K562 (cell line): ENCODE measurements around the gene GTF2H4. TPM values are rescaled to one million over a fixed set of nuclear protein-coding genes. Genes with fewer than 3 reads are reported as not detected.
A peak's percentile ranks its signal among the peaks of the same experiment; 100 is the strongest.

ENCODE experiments used
- ATAC-seq: fragments of 200-7000 bp; cut with Tn5 transposase; 3 replicates; pipeline ENCODE4 v1.9.1; 2020; ENCODE audit warnings: moderate library complexity
- BruUV-seq: library from RNA; stranded (reverse); fragments of 400-500 nt; replicated peaks from 2 replicates; lab custom pipeline; 2021; lab: Mats Ljungman, UMichigan
- CTCF ChIA-PET: fragments of 300-600 bp; formaldehyde crosslinking; extraction: SDS; loops from one replicate; lab custom pipeline; 2021; ENCODE audit warnings: low intra/inter-chr PET ratio; lab: Yijun Ruan, JAX
- POLR2A ChIA-PET: fragments of 300-600, 350-650 bp; sonication (Branson Sonifier 250); formaldehyde crosslinking; extraction: SDS; loops from one replicate; lab custom pipeline; 2021; ENCODE audit warnings: antibody characterized with exemption, inconsistent platforms; lab: Yijun Ruan, JAX
- DNase-seq, 4 experiments: peaks; one replicate each; pipeline versions ENCODE4 v3.0.0 to v3.0.0-alpha.2; 2011 to 2018; ENCODE audit warnings: low spot score in 3 of 4, mixed read lengths in 3 of 4; ENCODE audit errors: extremely low read depth in 1 of 4
- FAIRE-seq: peaks from 2 replicates; lab custom pipeline; 2011; peaks lifted over from hg19 to GRCh38; lab: Jason Lieb, UNC
- H2AFZ ChIP-seq: 2 replicates; pipeline ENCODE4 v1.6.0; 2011; ENCODE audit warnings: low read depth, low read length, control low read depth, inconsistent platforms
- H3K27ac ChIP-seq: fragments of 200-600 bp; 3 replicates; pipeline ENCODE4 v1.8.0; 2011; ENCODE audit warnings: low read depth, mild to moderate bottlenecking, control low read depth, inconsistent platforms, low read length, moderate library complexity, mixed read lengths; ENCODE audit errors: extremely low read depth
- H3K27me3 ChIP-seq, 2 experiments: fragments of 300-600 bp in 1 of 2; 2 replicates in 1 of 2; 3 replicates in 1 of 2; pipeline versions ENCODE4 v1.6.0 to v1.8.0; 2011; ENCODE audit warnings: inconsistent platforms in 2 of 2, low read length in 2 of 2, mild to moderate bottlenecking in 1 of 2, mixed read lengths in 1 of 2, moderate library complexity in 1 of 2; ENCODE audit not compliant: control insufficient read depth in 2 of 2, insufficient read depth in 2 of 2
- H3K36me3 ChIP-seq: fragments of 300-600 bp; 3 replicates; pipeline ENCODE4 v1.8.0; 2011; ENCODE audit warnings: mild to moderate bottlenecking, low read length, inconsistent platforms; ENCODE audit not compliant: control insufficient read depth, insufficient read depth
- H3K4me1 ChIP-seq, 2 experiments: fragments of 200-600 bp in 1 of 2; replicated peaks in 1 of 2; 2 replicates in 1 of 2; 3 replicates in 1 of 2; pipeline versions ENCODE4 v1.5.1 to v1.8.0; 2011; ENCODE audit warnings: inconsistent platforms in 2 of 2, low read length in 2 of 2, mild to moderate bottlenecking in 1 of 2, mixed read lengths in 1 of 2, moderate library complexity in 1 of 2; ENCODE audit not compliant: control insufficient read depth in 2 of 2, insufficient read depth in 2 of 2
- H3K4me2 ChIP-seq: 2 replicates; pipeline ENCODE4 v1.6.1; 2011; ENCODE audit warnings: low read length, control low read depth, inconsistent platforms, mixed read lengths; ENCODE audit not compliant: insufficient read depth
- H3K4me3 ChIP-seq: fragments of 200-600 bp; sonication (generic), shearing (Covaris generic); 2 replicates; pipeline ENCODE4 v1.5.1; 2016; ENCODE audit warnings: control low read depth, inconsistent platforms
- H3K79me2 ChIP-seq: fragments of 200-600 bp; 3 replicates; pipeline ENCODE4 v1.8.0; 2011; ENCODE audit warnings: low read length, inconsistent platforms; ENCODE audit not compliant: control insufficient read depth, insufficient read depth
- H3K9ac ChIP-seq, 2 experiments: 2 replicates each; pipeline versions ENCODE4 v1.6.0 to v1.6.1; 2011; ENCODE audit warnings: low read depth in 2 of 2, low read length in 2 of 2, control low read depth in 1 of 2, inconsistent platforms in 1 of 2, mild to moderate bottlenecking in 1 of 2, mixed read lengths in 1 of 2; ENCODE audit not compliant: insufficient read depth in 1 of 2
- H3K9me1 ChIP-seq: one replicate; pipeline ENCODE4 v1.6.0; 2011; ENCODE audit warnings: inconsistent platforms, mild to moderate bottlenecking, low read length, moderate library complexity; ENCODE audit not compliant: control insufficient read depth, insufficient read depth
- H3K9me3 ChIP-seq: replicated peaks from 2 replicates; pipeline ENCODE4 v1.5.1; 2011; ENCODE audit warnings: low read depth, low read length, inconsistent platforms; ENCODE audit not compliant: control insufficient read depth, insufficient read depth
- H4K20me1 ChIP-seq: replicated peaks from 2 replicates; pipeline ENCODE4 v1.6.1; 2011; ENCODE audit warnings: low read length, inconsistent platforms, mixed read lengths; ENCODE audit not compliant: control insufficient read depth, insufficient read depth
- FIP1L1 ChIP-seq: fragments of 200-400 bp; formaldehyde crosslinking; IDR thresholded peaks from 2 replicates; pipeline ENCODE4 v1.6.1; 2018; ENCODE audit warnings: mild to moderate bottlenecking, low read depth, low read length; ENCODE audit not compliant: poor library complexity, severe bottlenecking
- L3MBTL2 ChIP-seq: fragments of 450-650 bp; IDR thresholded peaks from 2 replicates; pipeline ENCODE4 v1.6.1; 2016; ENCODE audit warnings: mild to moderate bottlenecking, moderate library complexity
- NR2C1 ChIP-seq, 2 experiments: fragments of 450-650 bp; IDR thresholded peaks; 2 replicates each; pipeline ENCODE4 v1.6.1; 2017; ENCODE audit warnings: mild to moderate bottlenecking in 2 of 2, antibody characterized with exemption in 1 of 2, inconsistent platforms in 1 of 2, missing compliant biosample characterization in 1 of 2, missing genetic modification characterization in 1 of 2
- POLR3A ChIP-seq: IDR thresholded peaks from 2 replicates; pipeline ENCODE4 v1.6.1; 2011; ENCODE audit warnings: borderline replicate concordance, mild to moderate bottlenecking, moderate library complexity; ENCODE audit not compliant: insufficient read length, insufficient read depth; ENCODE audit errors: extremely low read depth
- RAD21 ChIP-seq, 2 experiments: fragments of 250-450 bp in 1 of 2; fragments of 450-650 bp in 1 of 2; sonication (Bioruptor Pico) in 1 of 2; formaldehyde crosslinking in 1 of 2; IDR thresholded peaks in 1 of 2; conservative IDR thresholded peaks in 1 of 2; 2 replicates each; pipeline versions ENCODE4 v1.4.0 to v1.8.0; 2020 to 2022; ENCODE audit warnings: mild to moderate bottlenecking in 2 of 2, moderate library complexity in 1 of 2
- WGBS: fragments of 100-300 bp; shearing (Covaris generic); methylation state at CpG from one replicate; pipeline ENCODE4 v1.1.6; 2016; ENCODE audit warnings: low coverage, mixed read lengths; ENCODE audit not compliant: insufficient coverage; ENCODE audit errors: missing lambda C conversion rate; 5-methylcytosine and 5-hydroxymethylcytosine counted together
- in situ Hi-C: fragments of 300-500 bp; cut with MboI; formaldehyde crosslinking; loops from 4 replicates; pipeline ENCODE4 v1.15.0; 2018; ENCODE audit warnings: inconsistent platforms, mixed read lengths
- intact Hi-C: fragments of 100-400 bp; cut with micrococcal nuclease; formaldehyde crosslinking; loops from 2 replicates; pipeline ENCODE4 v1.14.2; 2022
- polyA plus RNA-seq, 8 experiments: library from polyadenylated mRNA; depleted of rRNA in 4 of 8; stranded (reverse) in 5 of 8; unstranded in 3 of 8; fragments of >200 nt; fragmentation: Nextera tagmentation in 2 of 8; fragmentation: Illumina TruSeq in 1 of 8; extraction: Ambion mirVana in 2 of 8; extraction: Trizol in 1 of 8; gene quantifications; 2 replicates each; pipeline versions ENCODE4 v1.2.1 to v1.2.3, GENCODE V29; 2011 to 2014; ENCODE audit warnings: inconsistent platforms in 1 of 8, missing spikeins in 1 of 8
- total RNA-seq, 7 experiments: library from RNA; depleted of rRNA in 6 of 7; stranded (reverse); fragments of >200 nt in 6 of 7; fragmentation: Illumina TruSeq in 2 of 7; extraction: Trizol in 2 of 7; gene quantifications; 2 replicates each; pipeline versions ENCODE4 v1.2.1 to v1.2.3, GENCODE V29; 2011 to 2021; ENCODE audit warnings: low replicate concordance in 1 of 7
- TF ChIP-seq, protein P1 (sequence below), 2 experiments: fragments of 250-450 bp in 1 of 2; fragments of 450-650 bp in 1 of 2; sonication (Bioruptor Pico) in 1 of 2; IDR thresholded peaks; 2 replicates each; pipeline versions ENCODE4 v1.6.1 to v1.8.0; 2016 to 2021; ENCODE audit warnings: mild to moderate bottlenecking in 2 of 2, moderate library complexity in 2 of 2, missing compliant biosample characterization in 1 of 2, missing genetic modification characterization in 1 of 2
- TF ChIP-seq, protein P2 (sequence below): sonication (generic); formaldehyde crosslinking; IDR thresholded peaks from 2 replicates; pipeline ENCODE4 v1.8.1; 2022; ENCODE audit warnings: missing genetic modification reagents
- TF ChIP-seq, protein P3 (sequence below): sonication (generic); IDR thresholded peaks from 2 replicates; pipeline ENCODE4 v1.6.1; 2016
- TF ChIP-seq, protein P4 (sequence below): fragments of 150-350 bp; IDR thresholded peaks from 2 replicates; pipeline ENCODE4 v1.6.1; 2014; ENCODE audit warnings: low read depth, mild to moderate bottlenecking, low read length, borderline replicate concordance
- TF ChIP-seq, protein P5 (sequence below): fragments of 450-650 bp; formaldehyde crosslinking; IDR thresholded peaks from 2 replicates; pipeline ENCODE4 v1.4.0; 2020; ENCODE audit warnings: mild to moderate bottlenecking

Gene GTF2H4
- total and polyA plus RNA-seq, 9 of the 15 experiments (the other 6 are each of a cell fraction or from before 2014, with no cell fraction given), result 3.6 to 86.1 (median 39.6) TPM

DNA sequence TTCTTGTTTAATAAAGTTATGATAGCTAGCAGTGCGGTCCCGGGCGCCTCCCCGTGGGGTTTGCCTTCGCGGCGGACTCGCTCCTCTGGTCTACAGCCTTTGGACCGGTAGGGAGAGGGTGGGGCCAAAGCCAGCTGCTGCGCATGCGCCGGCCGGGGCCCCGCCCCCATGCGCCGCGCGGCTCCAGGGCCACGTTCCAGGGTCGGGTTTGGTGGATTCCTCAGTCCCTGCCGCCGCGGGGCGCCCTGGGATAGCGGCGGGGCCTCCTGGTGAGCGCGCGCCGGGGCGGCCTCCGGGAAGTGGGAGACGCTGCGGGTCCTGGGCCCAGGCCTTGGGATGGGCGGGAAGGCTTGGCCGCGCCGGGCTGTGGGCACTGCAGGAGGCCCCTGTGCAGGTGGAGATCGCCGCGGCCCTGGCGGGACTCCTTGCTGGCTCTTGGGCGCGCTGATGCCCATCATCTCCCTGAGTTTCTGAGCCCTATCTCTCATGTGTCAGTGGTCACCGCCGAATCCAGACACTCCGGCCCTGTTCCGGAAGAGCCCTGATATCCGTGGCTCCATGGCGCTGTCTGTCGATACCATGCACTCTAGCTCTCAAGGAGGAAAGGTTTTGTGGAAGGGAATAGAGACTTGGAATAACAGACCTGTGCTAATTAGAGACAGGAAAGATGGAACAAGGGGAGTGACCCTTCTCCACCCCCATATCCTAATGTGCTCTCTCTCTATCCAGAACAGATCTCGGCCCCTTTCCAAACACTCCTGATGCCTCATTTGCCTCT lies 6.3 kb downstream of the GTF2H4 start, which contains the start of gene VARS2:
Gene VARS2 (plus strand): TSS at position 163 of the 778 bp plus-strand sequence. CDS start 599 bp downstream, at position 762.
- in situ Hi-C loops (loop anchor here (10.0 kb wide), 1 partner anchor 461 kb away; no protein-coding TSS in a partner anchor), intact Hi-C loops (loop anchor here (1.0 to 2.0 kb wide), 3 partner anchors 37 to 129 kb away; no protein-coding TSS in a partner anchor)
- H3K27ac ChIP-seq, result peak within 1 kb of the TSS; percentile 89
- peak within 1 kb of the TSS; percentile 86 for H2AFZ ChIP-seq
- H3K4me3 ChIP-seq, result peak within 1 kb of the TSS; percentile 55
- no peak for FAIRE-seq
- peak; percentile 96 for ATAC-seq
- 1% methylated on average over 45 of the region's 52 CpGs for WGBS
- no peaks in the 10 kb centered on the region for H4K20me1 ChIP-seq
- H3K27me3 ChIP-seq, result no peaks in the 10 kb centered on the region
- peaks cover 9% of the 10 kb centered on the region for H3K79me2 ChIP-seq
- TSS peak; percentile 63 for BruUV-seq
- H3K9me1 ChIP-seq, result no peaks in the 10 kb centered on the region
- H3K36me3 ChIP-seq, result peaks cover 78% of the 10 kb centered on the region
- peak; percentile 96 to 100 (median 99) for DNase-seq
- no peaks in the 10 kb centered on the region for H3K9me3 ChIP-seq
- H3K4me1 ChIP-seq, result peaks cover 16 to 28% of the 10 kb centered on the region in 2 experiments
- H3K4me2 ChIP-seq, result peak within 1 kb of the TSS; percentile 99
- CTCF ChIA-PET, result interaction anchor here (0.7 to 3.7 kb wide), 14 partner anchors 85 to 434 kb away, joined by 3 to 34 read pairs (median 6); no protein-coding TSS in a partner anchor
- peak within 1 kb of the TSS; percentile 91 to 92 for H3K9ac ChIP-seq
- POLR2A ChIA-PET, result interaction anchor here (0.6 to 3.5 kb wide), 22 partner anchors 10 to 616 kb away, joined by 3 to 11 read pairs (median 3); no protein-coding TSS in a partner anchor
- TF ChIP-seq, protein P1, sequence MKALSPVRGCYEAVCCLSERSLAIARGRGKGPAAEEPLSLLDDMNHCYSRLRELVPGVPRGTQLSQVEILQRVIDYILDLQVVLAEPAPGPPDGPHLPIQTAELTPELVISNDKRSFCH (CRISPR knock-in tag; IDR thresholded peaks at IDR 0.05), result no peak
- TF ChIP-seq, protein P1 (tag; IDR thresholded peaks at IDR 0.05), result peak; percentile 51; the same call in 1 of the 2 replicates
- TF ChIP-seq, protein P2, sequence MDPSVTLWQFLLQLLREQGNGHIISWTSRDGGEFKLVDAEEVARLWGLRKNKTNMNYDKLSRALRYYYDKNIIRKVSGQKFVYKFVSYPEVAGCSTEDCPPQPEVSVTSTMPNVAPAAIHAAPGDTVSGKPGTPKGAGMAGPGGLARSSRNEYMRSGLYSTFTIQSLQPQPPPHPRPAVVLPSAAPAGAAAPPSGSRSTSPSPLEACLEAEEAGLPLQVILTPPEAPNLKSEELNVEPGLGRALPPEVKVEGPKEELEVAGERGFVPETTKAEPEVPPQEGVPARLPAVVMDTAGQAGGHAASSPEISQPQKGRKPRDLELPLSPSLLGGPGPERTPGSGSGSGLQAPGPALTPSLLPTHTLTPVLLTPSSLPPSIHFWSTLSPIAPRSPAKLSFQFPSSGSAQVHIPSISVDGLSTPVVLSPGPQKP (CRISPR knock-in tag), result no peak
- TF ChIP-seq, protein P3, sequence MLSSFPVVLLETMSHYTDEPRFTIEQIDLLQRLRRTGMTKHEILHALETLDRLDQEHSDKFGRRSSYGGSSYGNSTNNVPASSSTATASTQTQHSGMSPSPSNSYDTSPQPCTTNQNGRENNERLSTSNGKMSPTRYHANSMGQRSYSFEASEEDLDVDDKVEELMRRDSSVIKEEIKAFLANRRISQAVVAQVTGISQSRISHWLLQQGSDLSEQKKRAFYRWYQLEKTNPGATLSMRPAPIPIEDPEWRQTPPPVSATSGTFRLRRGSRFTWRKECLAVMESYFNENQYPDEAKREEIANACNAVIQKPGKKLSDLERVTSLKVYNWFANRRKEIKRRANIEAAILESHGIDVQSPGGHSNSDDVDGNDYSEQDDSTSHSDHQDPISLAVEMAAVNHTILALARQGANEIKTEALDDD, result no peak
- TF ChIP-seq, protein P4, sequence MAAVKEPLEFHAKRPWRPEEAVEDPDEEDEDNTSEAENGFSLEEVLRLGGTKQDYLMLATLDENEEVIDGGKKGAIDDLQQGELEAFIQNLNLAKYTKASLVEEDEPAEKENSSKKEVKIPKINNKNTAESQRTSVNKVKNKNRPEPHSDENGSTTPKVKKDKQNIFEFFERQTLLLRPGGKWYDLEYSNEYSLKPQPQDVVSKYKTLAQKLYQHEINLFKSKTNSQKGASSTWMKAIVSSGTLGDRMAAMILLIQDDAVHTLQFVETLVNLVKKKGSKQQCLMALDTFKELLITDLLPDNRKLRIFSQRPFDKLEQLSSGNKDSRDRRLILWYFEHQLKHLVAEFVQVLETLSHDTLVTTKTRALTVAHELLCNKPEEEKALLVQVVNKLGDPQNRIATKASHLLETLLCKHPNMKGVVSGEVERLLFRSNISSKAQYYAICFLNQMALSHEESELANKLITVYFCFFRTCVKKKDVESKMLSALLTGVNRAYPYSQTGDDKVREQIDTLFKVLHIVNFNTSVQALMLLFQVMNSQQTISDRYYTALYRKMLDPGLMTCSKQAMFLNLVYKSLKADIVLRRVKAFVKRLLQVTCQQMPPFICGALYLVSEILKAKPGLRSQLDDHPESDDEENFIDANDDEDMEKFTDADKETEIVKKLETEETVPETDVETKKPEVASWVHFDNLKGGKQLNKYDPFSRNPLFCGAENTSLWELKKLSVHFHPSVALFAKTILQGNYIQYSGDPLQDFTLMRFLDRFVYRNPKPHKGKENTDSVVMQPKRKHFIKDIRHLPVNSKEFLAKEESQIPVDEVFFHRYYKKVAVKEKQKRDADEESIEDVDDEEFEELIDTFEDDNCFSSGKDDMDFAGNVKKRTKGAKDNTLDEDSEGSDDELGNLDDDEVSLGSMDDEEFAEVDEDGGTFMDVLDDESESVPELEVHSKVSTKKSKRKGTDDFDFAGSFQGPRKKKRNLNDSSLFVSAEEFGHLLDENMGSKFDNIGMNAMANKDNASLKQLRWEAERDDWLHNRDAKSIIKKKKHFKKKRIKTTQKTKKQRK, result no peak
- TF ChIP-seq L3MBTL2 (peak; percentile 94), FIP1L1 (peak; percentile 86), POLR3A (no peak), RAD21 (CRISPR knock-in tag; conservative IDR thresholded peaks at IDR 0.05 in 1 of 2, IDR thresholded peaks at IDR 0.05 in 1 of 2) (peak; percentile 50 to 61), NR2C1 (IDR thresholded peaks at IDR 0.05) (no peak), NR2C1 (tag; IDR thresholded peaks at IDR 0.05) (no peak)
- TF ChIP-seq, protein P5, sequence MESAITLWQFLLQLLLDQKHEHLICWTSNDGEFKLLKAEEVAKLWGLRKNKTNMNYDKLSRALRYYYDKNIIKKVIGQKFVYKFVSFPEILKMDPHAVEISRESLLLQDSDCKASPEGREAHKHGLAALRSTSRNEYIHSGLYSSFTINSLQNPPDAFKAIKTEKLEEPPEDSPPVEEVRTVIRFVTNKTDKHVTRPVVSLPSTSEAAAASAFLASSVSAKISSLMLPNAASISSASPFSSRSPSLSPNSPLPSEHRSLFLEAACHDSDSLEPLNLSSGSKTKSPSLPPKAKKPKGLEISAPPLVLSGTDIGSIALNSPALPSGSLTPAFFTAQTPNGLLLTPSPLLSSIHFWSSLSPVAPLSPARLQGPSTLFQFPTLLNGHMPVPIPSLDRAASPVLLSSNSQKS, result peak; percentile 78; the same call in 1 of the 2 replicates
